ENCODE data around the gene PIGA. TPM values are rescaled to one million over a fixed set of nuclear protein-coding genes. Genes with fewer than 3 reads are reported as not detected.
A peak's percentile ranks its signal among the peaks of the same experiment; 100 is the strongest.
"Not testable (repeated sequence)": the region's sequence is repeated elsewhere in the genome, so short reads cannot be mapped to it uniquely, and the experiment has no call there.

Gene PIGA
- total RNA-seq, 2 donors from 2014 or later, result 2.7 to 2.9 TPM

DNA sequence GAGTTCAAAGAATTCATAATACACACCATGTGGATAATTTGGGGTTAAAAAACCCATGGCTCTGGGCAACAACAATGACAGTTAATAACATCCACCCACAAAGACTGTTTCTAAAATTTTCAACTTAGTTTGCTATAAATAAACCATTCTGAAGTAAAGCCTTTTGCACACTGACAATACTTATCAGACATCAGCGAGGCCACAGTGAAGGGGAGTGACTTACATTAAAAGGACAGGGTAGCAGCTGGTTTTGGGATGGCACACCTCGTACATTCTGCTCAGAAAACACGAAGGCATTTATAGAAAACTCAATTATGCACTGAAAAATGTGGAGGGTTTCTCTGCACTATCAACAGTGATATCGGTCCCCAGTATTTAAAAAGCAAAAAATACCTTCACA, 15.0 kb downstream of the PIGA start:
- TF ChIP-seq, protein P1, sequence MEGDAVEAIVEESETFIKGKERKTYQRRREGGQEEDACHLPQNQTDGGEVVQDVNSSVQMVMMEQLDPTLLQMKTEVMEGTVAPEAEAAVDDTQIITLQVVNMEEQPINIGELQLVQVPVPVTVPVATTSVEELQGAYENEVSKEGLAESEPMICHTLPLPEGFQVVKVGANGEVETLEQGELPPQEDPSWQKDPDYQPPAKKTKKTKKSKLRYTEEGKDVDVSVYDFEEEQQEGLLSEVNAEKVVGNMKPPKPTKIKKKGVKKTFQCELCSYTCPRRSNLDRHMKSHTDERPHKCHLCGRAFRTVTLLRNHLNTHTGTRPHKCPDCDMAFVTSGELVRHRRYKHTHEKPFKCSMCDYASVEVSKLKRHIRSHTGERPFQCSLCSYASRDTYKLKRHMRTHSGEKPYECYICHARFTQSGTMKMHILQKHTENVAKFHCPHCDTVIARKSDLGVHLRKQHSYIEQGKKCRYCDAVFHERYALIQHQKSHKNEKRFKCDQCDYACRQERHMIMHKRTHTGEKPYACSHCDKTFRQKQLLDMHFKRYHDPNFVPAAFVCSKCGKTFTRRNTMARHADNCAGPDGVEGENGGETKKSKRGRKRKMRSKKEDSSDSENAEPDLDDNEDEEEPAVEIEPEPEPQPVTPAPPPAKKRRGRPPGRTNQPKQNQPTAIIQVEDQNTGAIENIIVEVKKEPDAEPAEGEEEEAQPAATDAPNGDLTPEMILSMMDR (IDR thresholded peaks at IDR 0.05), result no peak
- Histone ChIP-seq H3K4me1 (no peaks in the 10 kb centered on the region), H3K27ac (peak overlapping the region in 1 of 2 donors; percentile 4), H3K4me3 (no peak overlapping the region), H3K36me3 (no peaks in the 10 kb centered on the region), H3K9me3 (no peaks in the 10 kb centered on the region), H3K27me3 (no peaks in the 10 kb centered on the region)
- DNase-seq (ENCODE audit: low spot score), result no peak

GRCh38 chrX:15319075-15319474, 16.2 kb downstream of the PIGA start:
- Histone ChIP-seq H3K27ac (no peak overlapping the region), H3K36me3 (no peaks in the 10 kb centered on the region), H3K9me3 (no peaks in the 10 kb centered on the region), H3K27me3 (no peaks in the 10 kb centered on the region), H3K4me1 (no peaks in the 10 kb centered on the region), H3K4me3 (no peak overlapping the region)
- no peak for DNase-seq (ENCODE audit: low spot score)
- TF ChIP-seq, protein P1 (IDR thresholded peaks at IDR 0.05), result no peak

- Histone ChIP-seq H3K4me1 (peaks cover 0 to 4% of the 10 kb centered on the region in 2 donors), H3K36me3 (no peaks in the 10 kb centered on the region), H3K4me3 (peak within 1 kb of the TSS; percentile 30 to 35), H3K27ac (peak within 1 kb of the TSS; percentile 53 to 83), H3K9me3 (no peaks in the 10 kb centered on the region), H3K27me3 (no peaks in the 10 kb centered on the region)
- DNase-seq (ENCODE audit: low spot score), result no peak
- TF ChIP-seq, protein P1 (IDR thresholded peaks at IDR 0.05), result no peak
Observed at GRCh38 chrX:15315509-15315908, 19.8 kb downstream of the PIGA start, which contains the start of gene ASB11. TSS of gene ASB11 (minus strand) at chrX:15315640. CDS start at chrX:15315605, 35 bp downstream.

DNA sequence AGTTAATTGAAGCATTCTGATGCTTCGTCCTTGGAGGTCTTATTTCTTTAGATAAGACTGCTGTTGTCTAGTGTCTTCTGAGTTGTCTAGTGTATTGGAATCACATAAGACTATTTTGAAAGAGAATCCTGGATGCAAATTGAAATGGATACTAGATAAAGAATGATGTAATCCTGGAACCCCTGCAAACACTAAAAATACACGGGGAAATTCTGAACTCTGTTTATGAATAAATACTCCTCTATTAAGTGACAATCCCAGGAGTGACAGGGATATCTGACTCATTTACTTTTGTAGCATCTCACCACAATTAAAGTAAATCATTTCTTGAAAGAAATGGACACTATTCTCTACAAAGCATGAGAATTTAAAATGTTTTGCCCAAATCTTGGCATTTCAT, 20.9 kb downstream of the PIGA start:
- no peaks in the 10 kb centered on the region for H3K36me3 ChIP-seq
- DNase-seq (ENCODE audit: low spot score), result no peak
- peak overlapping the region; percentile 53 to 83 for H3K27ac ChIP-seq
- no peaks in the 10 kb centered on the region for H3K27me3 ChIP-seq
- H3K9me3 ChIP-seq, result no peaks in the 10 kb centered on the region
- peak overlapping the region; percentile 30 to 35 for H3K4me3 ChIP-seq
- TF ChIP-seq, protein P1 (IDR thresholded peaks at IDR 0.05), result no peak
- H3K4me1 ChIP-seq, result peaks cover 0 to 4% of the 10 kb centered on the region in 2 donors

DNA sequence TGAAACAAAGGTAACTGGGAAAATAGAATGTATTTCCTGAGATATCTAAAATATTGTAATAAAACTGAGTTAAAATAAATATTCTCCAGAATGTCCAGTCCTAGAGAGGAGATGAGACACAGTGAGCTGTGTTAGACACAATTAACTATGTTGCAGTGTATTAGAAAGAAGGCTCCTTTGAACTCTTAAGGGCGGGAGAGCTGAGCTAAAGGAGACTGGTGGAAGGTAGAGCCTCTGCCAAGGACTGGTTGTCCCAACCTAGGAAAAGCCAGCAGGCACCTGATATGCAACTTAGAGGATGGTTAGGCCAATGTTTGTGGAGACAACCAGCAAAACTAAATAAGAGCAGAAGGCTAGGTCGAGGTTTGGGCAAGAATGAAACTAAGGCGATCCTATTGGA, 24.2 kb downstream of the PIGA start:
- Histone ChIP-seq H3K4me3 (no peak overlapping the region), H3K27ac (peak overlapping the region; percentile 54 to 83), H3K27me3 (no peaks in the 10 kb centered on the region), H3K9me3 (no peaks in the 10 kb centered on the region), H3K4me1 (peaks cover 0 to 4% of the 10 kb centered on the region in 2 donors), H3K36me3 (no peaks in the 10 kb centered on the region)
- TF ChIP-seq, protein P1 (IDR thresholded peaks at IDR 0.05), result no peak
- DNase-seq (ENCODE audit: low spot score), result no peak

GRCh38 chrX:15310117-15310516, 25.2 kb downstream of the PIGA start:
- TF ChIP-seq, protein P1 (IDR thresholded peaks at IDR 0.05), result no peak

DNA sequence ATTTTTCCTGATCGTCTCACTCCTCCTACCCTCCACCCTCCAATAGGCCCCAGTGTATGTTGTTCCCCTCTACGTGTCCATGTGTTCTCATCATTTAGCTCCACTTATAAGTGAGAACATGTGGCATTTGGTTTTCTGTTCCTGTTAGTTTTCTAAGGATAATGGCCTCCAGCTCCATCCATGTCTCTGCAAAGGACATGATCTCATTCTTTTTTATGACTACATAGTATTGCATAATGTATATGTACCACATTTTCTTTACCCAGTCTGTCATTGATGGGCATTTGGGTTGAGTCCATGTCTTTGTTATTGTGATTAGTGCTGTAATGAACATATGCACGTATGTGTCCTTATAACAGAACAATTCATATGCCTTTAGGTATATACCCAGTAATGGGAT, 29.4 kb downstream of the PIGA start:
- H3K36me3 ChIP-seq; H3K27me3 ChIP-seq; H3K27ac ChIP-seq; H3K4me1 ChIP-seq; H3K9me3 ChIP-seq; DNase-seq (ENCODE audit: low spot score); H3K4me3 ChIP-seq: not testable (repeated sequence)

More at GRCh38 chrX:15310117-15310516, 25.2 kb downstream of the PIGA start:
- Histone ChIP-seq H3K27me3 (no peaks in the 10 kb centered on the region), H3K4me1 (peaks cover 0 to 4% of the 10 kb centered on the region in 2 donors), H3K9me3 (no peaks in the 10 kb centered on the region), H3K36me3 (no peaks in the 10 kb centered on the region), H3K4me3 (no peak overlapping the region), H3K27ac (peak overlapping the region; percentile 54 to 83)
- no peak for DNase-seq (ENCODE audit: low spot score)
